ENCODE results near the gene FBXW4.

GRCh38 chr10:101569622-101570427 lies 125.1 kb downstream of the FBXW4 start:
- TF ChIP-seq NFIC (IDR thresholded peaks at IDR 0.05): 0 out of 2 replicates have a peak, but pooled peaks have one; percentile 5
- TF ChIP-seq, protein P1, sequence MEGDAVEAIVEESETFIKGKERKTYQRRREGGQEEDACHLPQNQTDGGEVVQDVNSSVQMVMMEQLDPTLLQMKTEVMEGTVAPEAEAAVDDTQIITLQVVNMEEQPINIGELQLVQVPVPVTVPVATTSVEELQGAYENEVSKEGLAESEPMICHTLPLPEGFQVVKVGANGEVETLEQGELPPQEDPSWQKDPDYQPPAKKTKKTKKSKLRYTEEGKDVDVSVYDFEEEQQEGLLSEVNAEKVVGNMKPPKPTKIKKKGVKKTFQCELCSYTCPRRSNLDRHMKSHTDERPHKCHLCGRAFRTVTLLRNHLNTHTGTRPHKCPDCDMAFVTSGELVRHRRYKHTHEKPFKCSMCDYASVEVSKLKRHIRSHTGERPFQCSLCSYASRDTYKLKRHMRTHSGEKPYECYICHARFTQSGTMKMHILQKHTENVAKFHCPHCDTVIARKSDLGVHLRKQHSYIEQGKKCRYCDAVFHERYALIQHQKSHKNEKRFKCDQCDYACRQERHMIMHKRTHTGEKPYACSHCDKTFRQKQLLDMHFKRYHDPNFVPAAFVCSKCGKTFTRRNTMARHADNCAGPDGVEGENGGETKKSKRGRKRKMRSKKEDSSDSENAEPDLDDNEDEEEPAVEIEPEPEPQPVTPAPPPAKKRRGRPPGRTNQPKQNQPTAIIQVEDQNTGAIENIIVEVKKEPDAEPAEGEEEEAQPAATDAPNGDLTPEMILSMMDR (IDR thresholded peaks at IDR 0.05 in 2 of 3, conservative IDR thresholded peaks at IDR 0.05 in 1 of 3; ENCODE audit: insufficient read depth in 2 of 3, low read depth in 1 of 3, low read length in 3 of 3): peak; percentile 34 to 78 (median 60); a peak in 5 of 6 replicates
- no peak for TF ChIP-seq ZNF407 (IDR thresholded peaks at IDR 0.05; ENCODE audit: low read depth)
- no peak for TF ChIP-seq CBX5 (IDR thresholded peaks at IDR 0.05; ENCODE audit: borderline replicate concordance, low read depth)
- no peak for TF ChIP-seq YY1 (IDR thresholded peaks at IDR 0.05; ENCODE audit: borderline replicate concordance in 1 of 3, control insufficient read depth in 1 of 3, extremely low read depth in 1 of 3, insufficient read depth in 3 of 3, insufficient read length in 1 of 3, insufficient replicate concordance in 2 of 3, low read depth in 1 of 3, low read length in 2 of 3)
- TF ChIP-seq NCOR1 (IDR thresholded peaks at IDR 0.05): no peak
- TF ChIP-seq FOXM1 (IDR thresholded peaks at IDR 0.05; ENCODE audit: low read depth): no peak
- no peak for TF ChIP-seq FOXM1 (CRISPR knock-in tag; IDR thresholded peaks at IDR 0.05; ENCODE audit: low read depth)
- no peak for TF ChIP-seq RNF219 (CRISPR knock-in tag; IDR thresholded peaks at IDR 0.05)
- no peak for TF ChIP-seq TCF3 (CRISPR knock-in tag; IDR thresholded peaks at IDR 0.05)

Data from K562 (cell line).